Large intestine (tissue), 3 donors: Measurements from ENCODE around the gene VPS13D. TPM values are rescaled to one million over a fixed set of nuclear protein-coding genes. Genes with fewer than 3 reads are reported as not detected.

Experiments used
- DNase-seq, 2 donors: peaks; one replicate each; pipeline versions ENCODE4 v3.0.0 to v3.0.0-alpha.2; 2013
- H3K27ac ChIP-seq: one replicate; pipeline ENCODE4 v1.5.1; 2013; ENCODE audit warnings: low read length
- H3K27me3 ChIP-seq: 2 replicates; pipeline ENCODE4 v1.6.1; 2013; ENCODE audit warnings: low read length; ENCODE audit not compliant: control insufficient read depth, insufficient read depth
- H3K36me3 ChIP-seq: 2 replicates; pipeline ENCODE4 v1.6.1; 2013; ENCODE audit warnings: low read length; ENCODE audit not compliant: control insufficient read depth, insufficient read depth
- H3K4me1 ChIP-seq: one replicate; pipeline ENCODE4 v1.6.1; 2013; ENCODE audit warnings: low read length; ENCODE audit not compliant: control insufficient read depth, insufficient read depth
- H3K4me3 ChIP-seq: one replicate; pipeline ENCODE4 v1.5.1; 2013; ENCODE audit warnings: low read length
- H3K9me3 ChIP-seq: one replicate; pipeline ENCODE4 v1.6.1; 2013; ENCODE audit warnings: mild to moderate bottlenecking, low read depth, low read length, moderate library complexity; ENCODE audit not compliant: control insufficient read depth
- WGBS: methylation state at CpG from one replicate; pipeline ENCODE4 v1.1.5; 2013; ENCODE audit warnings: low lambda C conversion rate; ENCODE audit not compliant: insufficient coverage; 5-methylcytosine and 5-hydroxymethylcytosine counted together
- polyA plus RNA-seq: library from polyadenylated mRNA; unstranded; fragments of 120-200 nt; gene quantifications from one replicate; pipeline ENCODE4 v1.2.1, GENCODE V29; 2013

The VPS13D gene
- polyA plus RNA-seq, 1 donor = 20.7 TPM

- no peak for DNase-seq
- Histone ChIP-seq H3K4me1 (peaks cover 3% of the 10 kb centered on the region), H3K27ac (no peak overlapping the region), H3K4me3 (no peak overlapping the region), H3K9me3 (no peaks in the 10 kb centered on the region), H3K36me3 (peaks cover 8% of the 10 kb centered on the region), H3K27me3 (no peaks in the 10 kb centered on the region)
Observed at GRCh38 chr1:12424793-12425192, 195.0 kb downstream of the VPS13D start.

GRCh38 chr1:12426030-12426429 lies 196.2 kb downstream of the VPS13D start:
- Histone ChIP-seq H3K4me1 (peaks cover 10% of the 10 kb centered on the region), H3K27me3 (no peaks in the 10 kb centered on the region), H3K9me3 (no peaks in the 10 kb centered on the region), H3K4me3 (no peak overlapping the region), H3K27ac (no peak overlapping the region), H3K36me3 (peaks cover 8% of the 10 kb centered on the region)
- DNase-seq = no peak
- 89% methylated on average over 1 of the region's 3 CpGs for WGBS

- peaks cover 7% of the 10 kb centered on the region for H3K36me3 ChIP-seq
- no peaks in the 10 kb centered on the region for H3K27me3 ChIP-seq
- peaks cover 20% of the 10 kb centered on the region for H3K4me1 ChIP-seq
- no peak for DNase-seq
- no CpG with 5 or more reads among the region's 4 CpGs for WGBS
- no peak overlapping the region for H3K4me3 ChIP-seq
- no peaks in the 10 kb centered on the region for H3K9me3 ChIP-seq
- peak overlapping the region; percentile 10 for H3K27ac ChIP-seq
Observed at GRCh38 chr1:12428334-12428733, 198.5 kb downstream of the VPS13D start.

DNA sequence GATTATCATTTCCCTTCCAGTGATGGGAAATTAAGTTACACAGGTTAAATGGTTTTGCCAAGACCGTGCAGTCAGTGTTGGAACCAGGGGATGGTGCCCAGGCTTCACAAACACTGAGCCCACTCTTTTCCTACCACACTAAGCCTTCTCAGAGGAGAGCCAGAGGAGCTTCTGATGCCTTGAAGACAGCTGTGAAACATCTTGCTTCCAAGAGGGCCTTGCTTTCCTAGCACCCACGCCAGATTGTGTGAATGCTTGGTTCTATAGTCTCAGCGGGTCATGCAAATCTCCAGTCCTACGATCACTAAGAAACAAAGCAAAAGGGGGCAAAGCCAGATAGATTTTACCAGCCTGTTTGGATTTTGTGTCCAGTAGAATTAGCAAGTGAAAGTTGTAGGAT lies 200.7 kb downstream of the VPS13D start:
- Histone ChIP-seq H3K36me3 (peaks cover 7% of the 10 kb centered on the region), H3K4me1 (peaks cover 37% of the 10 kb centered on the region), H3K9me3 (no peaks in the 10 kb centered on the region), H3K27me3 (no peaks in the 10 kb centered on the region), H3K27ac (no peak overlapping the region), H3K4me3 (no peak overlapping the region)
- no peak for DNase-seq
- no CpG with 5 or more reads among the region's 4 CpGs for WGBS

DNA sequence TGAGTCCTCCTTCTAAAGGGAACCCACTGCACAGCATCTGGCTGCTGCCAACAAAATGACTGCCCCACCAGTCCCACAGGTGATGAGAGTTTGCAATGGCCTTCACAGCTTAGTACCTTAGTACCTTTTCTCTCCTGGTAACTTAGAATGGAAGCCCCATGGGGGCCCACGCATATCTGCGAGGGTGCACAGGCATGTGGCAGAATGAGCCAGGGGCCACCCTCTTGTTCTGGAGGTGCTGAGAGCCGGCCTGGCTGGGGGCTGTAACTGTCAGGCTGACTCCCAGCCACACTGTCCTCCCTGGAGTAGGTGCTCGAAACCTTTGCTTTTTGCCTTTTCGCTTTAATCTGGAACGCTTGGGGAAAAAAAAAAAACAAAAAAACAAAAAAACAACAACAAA lies 203.1 kb downstream of the VPS13D start:
- H3K9me3 ChIP-seq = no peaks in the 10 kb centered on the region
- peaks cover 47% of the 10 kb centered on the region for H3K4me1 ChIP-seq
- no peak overlapping the region for H3K4me3 ChIP-seq
- H3K36me3 ChIP-seq = peaks cover 10% of the 10 kb centered on the region
- DNase-seq = no peak
- H3K27me3 ChIP-seq = no peaks in the 10 kb centered on the region
- WGBS = no CpG with 5 or more reads among the region's 6 CpGs
- H3K27ac ChIP-seq = peak overlapping the region; percentile 53

DNA sequence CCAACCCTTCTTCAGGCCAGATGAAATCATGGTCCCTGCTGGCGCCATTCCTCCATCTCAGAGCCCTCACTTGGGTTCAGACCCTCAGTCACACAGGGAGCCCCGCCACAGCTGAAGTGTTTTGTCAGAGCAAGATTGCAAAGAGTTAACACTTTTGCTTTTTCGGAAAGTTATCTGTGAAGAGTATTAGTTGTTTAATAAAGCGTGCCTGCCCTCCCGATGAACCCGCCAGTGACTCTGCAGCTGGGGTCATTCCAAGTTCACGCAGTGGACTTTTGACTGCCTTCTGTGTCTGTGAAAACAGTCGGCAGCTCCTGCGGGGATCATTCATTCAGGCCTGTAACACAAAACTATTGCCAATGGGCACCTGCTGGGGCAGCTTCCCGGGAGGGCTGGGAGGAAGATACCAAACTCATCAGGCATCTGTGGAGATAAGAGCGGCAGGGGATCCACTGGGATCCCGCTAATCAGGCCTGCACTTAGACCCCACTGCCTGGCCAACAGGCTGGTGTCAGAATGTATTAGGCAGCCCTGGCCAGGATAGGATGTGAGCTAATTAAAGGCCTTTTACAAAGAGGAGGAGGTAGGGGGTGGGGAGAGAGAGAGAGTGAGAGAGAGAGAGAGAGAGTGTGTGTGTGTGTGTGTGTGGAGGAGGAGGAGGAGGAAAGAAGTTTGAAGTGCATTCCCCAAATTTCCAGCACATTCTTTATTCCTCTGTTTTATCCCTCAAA lies 203.7 kb downstream of the VPS13D start:
- Histone ChIP-seq H3K4me1 (peaks cover 45% of the 10 kb centered on the region), H3K27me3 (no peaks in the 10 kb centered on the region), H3K27ac (peak overlapping the region; percentile 53), H3K36me3 (peaks cover 12% of the 10 kb centered on the region), H3K9me3 (no peaks in the 10 kb centered on the region), H3K4me3 (no peak overlapping the region)
- DNase-seq = peak; percentile 79 to 88
- WGBS = no CpG with 5 or more reads among the region's 12 CpGs

- H3K4me3 ChIP-seq = no peak overlapping the region
- peaks cover 44% of the 10 kb centered on the region for H3K4me1 ChIP-seq
- WGBS = 67% methylated on average over 1 of the region's 5 CpGs
- no peaks in the 10 kb centered on the region for H3K27me3 ChIP-seq
- H3K27ac ChIP-seq = peak overlapping the region; percentile 53
- peak in 1 of 2 donors; percentile 20 for DNase-seq
- H3K9me3 ChIP-seq = no peaks in the 10 kb centered on the region
- H3K36me3 ChIP-seq = peaks cover 11% of the 10 kb centered on the region
Observed at GRCh38 chr1:12434174-12434573, 204.3 kb downstream of the VPS13D start.

DNA sequence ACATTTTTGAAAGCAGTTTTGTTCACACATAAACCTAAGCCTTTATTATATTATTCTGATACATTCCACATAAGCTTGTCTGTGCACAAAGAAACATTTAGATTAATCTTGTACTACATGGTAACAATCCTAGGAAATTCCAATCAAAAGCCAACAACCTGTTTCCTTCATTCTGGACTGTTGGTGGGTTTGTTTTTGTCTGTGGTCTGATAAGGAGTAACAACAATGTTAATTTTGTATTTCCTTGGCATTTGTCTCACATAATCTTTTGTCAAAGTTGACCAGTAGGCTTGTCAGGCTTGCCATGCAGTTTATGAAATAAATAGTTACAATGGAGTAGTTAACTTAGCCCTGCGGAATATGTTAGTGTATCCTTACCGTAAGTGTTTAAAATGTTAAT lies 204.9 kb downstream of the VPS13D start:
- WGBS = no CpG with 5 or more reads among the region's 2 CpGs
- DNase-seq = no peak

DNA sequence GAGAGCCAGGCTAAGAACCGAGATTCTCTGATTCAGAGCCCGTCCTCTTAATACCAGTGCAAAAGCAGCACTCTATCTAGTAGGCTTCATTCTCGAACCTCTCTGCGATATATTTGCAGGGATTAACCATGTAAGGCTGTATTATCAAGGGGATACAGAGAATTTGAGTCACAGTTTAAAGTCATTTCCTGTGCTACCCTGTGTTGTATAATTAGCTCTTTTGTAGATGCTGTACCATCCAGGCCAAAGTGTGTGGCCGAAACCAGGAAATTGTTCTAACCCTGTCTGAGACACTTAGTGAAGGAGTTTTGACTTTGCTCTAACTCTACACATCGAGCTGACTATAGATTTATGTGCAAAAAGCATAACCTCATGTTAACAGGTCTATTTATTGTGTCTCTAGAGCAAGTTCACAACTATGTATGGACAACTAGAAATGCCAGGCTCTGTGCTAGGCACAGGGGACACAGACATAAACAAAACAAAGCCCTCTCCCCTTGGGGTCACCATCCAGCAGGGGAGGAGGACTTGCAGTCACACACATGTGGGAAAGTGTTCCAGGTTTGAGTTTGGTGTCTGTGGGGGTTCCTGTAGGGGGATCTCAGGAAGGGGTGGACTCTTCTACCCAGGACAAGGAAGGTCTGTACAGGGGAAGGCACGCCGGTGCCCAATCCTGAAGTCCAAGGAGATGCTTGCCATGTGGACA lies 206.0 kb downstream of the VPS13D start:
- Histone ChIP-seq H3K9me3 (no peaks in the 10 kb centered on the region), H3K36me3 (peaks cover 11% of the 10 kb centered on the region), H3K4me1 (peaks cover 37% of the 10 kb centered on the region), H3K27me3 (no peaks in the 10 kb centered on the region), H3K27ac (no peak overlapping the region), H3K4me3 (no peak overlapping the region)
- 100% methylated on average over 1 of the region's 8 CpGs for WGBS
- DNase-seq = peak in 1 of 2 donors; percentile 37

More for the DNA sequence above, 204.9 kb downstream of the VPS13D start:
- H3K9me3 ChIP-seq = no peaks in the 10 kb centered on the region
- peak overlapping the region; percentile 53 for H3K27ac ChIP-seq
- no peak overlapping the region for H3K4me3 ChIP-seq
- H3K27me3 ChIP-seq = no peaks in the 10 kb centered on the region
- peaks cover 44% of the 10 kb centered on the region for H3K4me1 ChIP-seq
- peaks cover 11% of the 10 kb centered on the region for H3K36me3 ChIP-seq

DNA sequence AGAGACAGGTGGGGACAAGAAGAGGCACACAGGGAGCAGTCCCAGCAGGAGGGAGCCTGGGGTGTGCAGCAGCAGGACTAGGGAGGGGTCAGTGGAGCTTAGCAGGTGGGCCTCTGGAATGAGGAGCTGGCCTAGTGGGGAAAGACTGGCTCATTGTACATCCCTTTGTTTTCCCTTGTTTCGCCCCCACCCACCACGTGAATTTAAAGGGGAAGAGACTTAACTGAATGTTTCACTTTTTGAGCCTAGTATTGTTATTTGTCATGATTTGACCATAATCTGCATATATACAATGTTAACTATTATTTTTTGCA lies 206.5 kb downstream of the VPS13D start:
- Histone ChIP-seq H3K4me3 (no peak overlapping the region), H3K36me3 (peaks cover 13% of the 10 kb centered on the region), H3K27ac (no peak overlapping the region), H3K4me1 (peaks cover 37% of the 10 kb centered on the region), H3K27me3 (no peaks in the 10 kb centered on the region), H3K9me3 (no peaks in the 10 kb centered on the region)
- no peak for DNase-seq
- 80% methylated on average over 2 of the region's 2 CpGs for WGBS
